Measurements from ENCODE around the gene PUS3. TPM values are rescaled to one million over a fixed set of nuclear protein-coding genes. Genes with fewer than 3 reads are reported as not detected.

PUS3 gene
- total RNA-seq, 4 donors from 2014 or later: 3.3 to 6.6 (median 5.2) TPM

DNA sequence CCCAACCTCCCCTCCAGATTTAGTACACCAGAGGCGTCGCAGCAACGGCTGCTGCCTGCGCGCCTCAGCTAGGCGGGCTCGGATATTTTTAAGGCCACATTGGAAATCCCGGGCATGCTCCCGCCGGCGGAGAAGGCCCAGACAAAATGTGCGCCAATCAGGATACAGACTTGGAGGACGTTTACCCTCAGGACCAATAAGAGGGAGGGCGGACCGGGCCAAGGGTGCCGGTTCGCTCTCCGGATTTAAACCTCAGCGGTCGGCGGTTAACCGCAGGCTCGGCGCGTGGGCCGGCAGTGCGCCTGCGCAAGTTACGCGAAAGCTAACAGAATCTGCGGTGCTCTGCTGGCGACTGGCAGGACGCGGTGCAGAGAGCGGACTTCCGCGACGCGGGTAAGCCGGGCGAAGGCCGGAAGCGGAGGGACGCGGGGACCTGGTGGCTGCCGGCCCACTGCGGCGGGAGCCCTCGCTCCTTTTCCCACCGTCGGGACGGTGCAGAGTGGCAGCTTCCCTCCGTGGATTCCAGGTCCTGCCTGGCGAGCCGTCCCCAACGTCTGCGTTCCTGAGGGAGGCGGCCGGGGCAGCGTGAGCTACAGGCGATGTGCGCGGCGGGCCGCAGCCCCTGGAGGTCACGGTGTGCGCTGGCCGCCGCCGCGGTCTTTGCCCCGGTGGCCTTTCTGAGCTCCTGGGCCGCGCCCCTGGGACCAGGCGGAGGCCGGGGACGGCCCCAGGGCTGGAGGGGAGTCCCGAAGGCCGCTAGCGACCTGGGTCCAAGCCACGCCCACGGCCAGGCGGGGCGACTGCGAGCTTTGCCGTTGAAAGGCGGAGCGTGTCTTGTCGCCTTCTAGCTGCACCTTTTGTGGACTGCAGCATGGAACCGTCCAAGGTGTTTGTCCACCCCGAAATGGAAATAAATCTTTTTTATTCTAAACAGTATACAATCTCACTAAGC is 15.4 kb downstream of the PUS3 start, which contains the start of gene HYLS1:
HYLS1 (plus strand) TSS at position 296 of the 952 bp plus-strand sequence. CDS start 11,701 bp downstream, outside the sequence.
- peak in 4 of 5 experiments; percentile 12 to 37 (median 23) for TF ChIP-seq CTCF (IDR thresholded peaks at IDR 0.05)
- TF ChIP-seq POLR2A (IDR thresholded peaks at IDR 0.05): peak in 1 of 2 donors; percentile 62
- TF ChIP-seq EP300 (IDR thresholded peaks at IDR 0.05): peak; percentile 62 to 89
- no peaks in the 10 kb centered on the region for H3K9me3 ChIP-seq
- 0 to 1% methylated on average over 52 to 69 of the region's 91 CpGs for WGBS, 2 donors
- peaks cover 0 to 4% (median 4%) of the 10 kb centered on the region in 3 donors for H3K36me3 ChIP-seq
- peaks cover 0 to 23% (median 5%) of the 10 kb centered on the region in 4 donors for H3K4me1 ChIP-seq
- H3K4me3 ChIP-seq: peak within 1 kb of the TSS; percentile 67 to 86 (median 82)
- DNase-seq (ENCODE audit: low spot score in 2 of 2): peak; percentile 82 to 87
- peak within 1 kb of the TSS; percentile 82 to 94 (median 90) for H3K27ac ChIP-seq
- no peaks in the 10 kb centered on the region for H3K27me3 ChIP-seq

GRCh38 chr11:125886997-125887372 is 16.0 kb downstream of the PUS3 start:
- 7 to 28% methylated on average over 22 to 24 of the region's 24 CpGs for WGBS, 2 donors
- Histone ChIP-seq H3K9me3 (no peaks in the 10 kb centered on the region), H3K36me3 (peaks cover 0 to 4% (median 0%) of the 10 kb centered on the region in 3 donors), H3K4me3 (peak overlapping the region; percentile 67 to 86 (median 82)), H3K4me1 (peaks cover 0 to 23% (median 5%) of the 10 kb centered on the region in 4 donors), H3K27me3 (no peaks in the 10 kb centered on the region), H3K27ac (peak overlapping the region; percentile 82 to 94 (median 90))
- TF ChIP-seq CTCF (IDR thresholded peaks at IDR 0.05) (no peak), POLR2A (IDR thresholded peaks at IDR 0.05) (no peak), EP300 (IDR thresholded peaks at IDR 0.05) (no peak)
- peak in 1 of 2 donors; percentile 11 for DNase-seq (ENCODE audit: low spot score in 2 of 2)

- peaks cover 0 to 10% (median 3%) of the 10 kb centered on the region in 4 donors for H3K4me1 ChIP-seq
Observed at GRCh38 chr11:125883375-125883774, 19.6 kb downstream of the PUS3 start.

GRCh38 chr11:125881291-125881690 is 21.7 kb downstream of the PUS3 start:
- peaks cover 0 to 1% (median 0%) of the 10 kb centered on the region in 4 donors for H3K4me1 ChIP-seq
- no peak overlapping the region for H3K27ac ChIP-seq
- DNase-seq (ENCODE audit: low spot score in 2 of 2): no peak
- no peaks in the 10 kb centered on the region for H3K36me3 ChIP-seq
- no peaks in the 10 kb centered on the region for H3K9me3 ChIP-seq
- TF ChIP-seq EP300 (IDR thresholded peaks at IDR 0.05): no peak
- no peak for TF ChIP-seq CTCF (IDR thresholded peaks at IDR 0.05)
- no peak for TF ChIP-seq POLR2A (IDR thresholded peaks at IDR 0.05)
- WGBS, 2 donors: 83 to 93% methylated on average over 1 of the region's 1 CpG
- no peaks in the 10 kb centered on the region for H3K27me3 ChIP-seq
- no peak overlapping the region for H3K4me3 ChIP-seq

More at GRCh38 chr11:125883375-125883774, 19.6 kb downstream of the PUS3 start:
- Histone ChIP-seq H3K27me3 (no peaks in the 10 kb centered on the region), H3K9me3 (no peaks in the 10 kb centered on the region), H3K36me3 (no peaks in the 10 kb centered on the region), H3K27ac (no peak overlapping the region), H3K4me3 (no peak overlapping the region)
- 76 to 77% methylated on average over 8 of the region's 8 CpGs for WGBS, 2 donors
- no peak for TF ChIP-seq CTCF (IDR thresholded peaks at IDR 0.05)
- no peak for TF ChIP-seq POLR2A (IDR thresholded peaks at IDR 0.05)
- TF ChIP-seq EP300 (IDR thresholded peaks at IDR 0.05): no peak
- DNase-seq (ENCODE audit: low spot score in 2 of 2): no peak
